K562 (cell line): ENCODE measurements around the gene RNF215. TPM values are rescaled to one million over a fixed set of nuclear protein-coding genes. Genes with fewer than 3 reads are reported as not detected.
A peak's percentile ranks its signal among the peaks of the same experiment; 100 is the strongest.

Experiments
- CHD2 ChIP-seq: IDR thresholded peaks from 2 replicates; pipeline ENCODE4 v1.6.1; 2011; ENCODE audit warnings: low read depth, low read length
- ESRRA ChIP-seq: fragments of 450-650 bp; IDR thresholded peaks from 2 replicates; pipeline ENCODE4 v1.6.1; 2014; ENCODE audit warnings: low read depth, mild to moderate bottlenecking, moderate library complexity, borderline replicate concordance
- NFYB ChIP-seq: IDR thresholded peaks from 2 replicates; pipeline ENCODE4 v1.6.1; 2011; ENCODE audit warnings: mild to moderate bottlenecking, moderate library complexity; ENCODE audit not compliant: insufficient read length; ENCODE audit errors: extremely low read depth
- PHF21A ChIP-seq: fragments of 450-650 bp; IDR thresholded peaks from 2 replicates; pipeline ENCODE4 v1.6.1; 2017; ENCODE audit warnings: low read depth, borderline replicate concordance
- POLR2A ChIP-seq: fragments of 450-650 bp; conservative IDR thresholded peaks from 2 replicates; pipeline ENCODE4 v1.6.1; 2016
- PPARD ChIP-seq: fragments of 250-450 bp; sonication (Bioruptor Pico); IDR thresholded peaks from 2 replicates; pipeline ENCODE4 v1.8.0; 2022; ENCODE audit warnings: inconsistent platforms, mild to moderate bottlenecking, moderate library complexity
- PYGO2 ChIP-seq: fragments of 450-650 bp; IDR thresholded peaks from 2 replicates; pipeline ENCODE4 v1.6.1; 2016; ENCODE audit warnings: mild to moderate bottlenecking, missing genetic modification characterization, moderate library complexity, missing compliant biosample characterization
- ZFPM2 ChIP-seq: fragments of 250-450 bp; sonication (Bioruptor Pico); IDR thresholded peaks from 2 replicates; pipeline ENCODE4 v1.5.1; 2022; ENCODE audit warnings: mild to moderate bottlenecking
- ZNF124 ChIP-seq: sonication (generic); formaldehyde crosslinking; IDR thresholded peaks from 2 replicates; pipeline ENCODE4 v1.8.1; 2022; ENCODE audit warnings: missing genetic modification reagents
- ZNF41 ChIP-seq: fragments of 250-450 bp; sonication (Bioruptor Pico); conservative IDR thresholded peaks from 2 replicates; pipeline ENCODE4 v1.4.0; 2020; ENCODE audit warnings: mild to moderate bottlenecking
- ZNF766 ChIP-seq: fragments of 200-800 bp; sonication (Bioruptor generic); conservative IDR thresholded peaks from 2 replicates; pipeline ENCODE4 v1.6.1; 2016; ENCODE audit warnings: missing genetic modification characterization, missing compliant biosample characterization
- polyA plus RNA-seq, 8 experiments: library from polyadenylated mRNA; depleted of rRNA in 4 of 8; stranded (reverse) in 5 of 8; unstranded in 3 of 8; fragments of >200 nt; fragmentation: Nextera tagmentation in 2 of 8; fragmentation: Illumina TruSeq in 1 of 8; extraction: Ambion mirVana in 2 of 8; extraction: Trizol in 1 of 8; gene quantifications; 2 replicates each; pipeline versions ENCODE4 v1.2.1 to v1.2.3, GENCODE V29; 2011 to 2014; ENCODE audit warnings: inconsistent platforms in 1 of 8, missing spikeins in 1 of 8
- total RNA-seq, 7 experiments: library from RNA; depleted of rRNA in 6 of 7; stranded (reverse); fragments of >200 nt in 6 of 7; fragmentation: Illumina TruSeq in 2 of 7; extraction: Trizol in 2 of 7; gene quantifications; 2 replicates each; pipeline versions ENCODE4 v1.2.1 to v1.2.3, GENCODE V29; 2011 to 2021; ENCODE audit warnings: low replicate concordance in 1 of 7
- TF ChIP-seq, protein P1 (sequence below), 3 experiments: fragments of 200-800 bp in 1 of 3; fragments of 250-450 bp in 1 of 3; fragments of 450-650 bp in 1 of 3; sonication (Bioruptor Pico) in 1 of 3; sonication (Bioruptor generic) in 1 of 3; formaldehyde crosslinking in 1 of 3; IDR thresholded peaks; 2 replicates each; pipeline versions ENCODE4 v1.6.1 to v1.8.0; 2016 to 2022; ENCODE audit warnings: mild to moderate bottlenecking in 2 of 3, missing genetic modification characterization in 2 of 3, missing compliant biosample characterization in 1 of 3, moderate library complexity in 1 of 3
- TF ChIP-seq, protein P2 (sequence below), 2 experiments: fragments of 250-450 bp in 1 of 2; fragments of 450-650 bp in 1 of 2; sonication (Bioruptor Pico) in 1 of 2; IDR thresholded peaks; 2 replicates each; pipeline versions ENCODE4 v1.6.1 to v1.8.0; 2016 to 2021; ENCODE audit warnings: mild to moderate bottlenecking in 2 of 2, moderate library complexity in 2 of 2, missing compliant biosample characterization in 1 of 2, missing genetic modification characterization in 1 of 2
- TF ChIP-seq, protein P3 (sequence below): sonication (generic); formaldehyde crosslinking; IDR thresholded peaks from 2 replicates; pipeline ENCODE4 v1.9.0; 2022; ENCODE audit warnings: mild to moderate bottlenecking, missing genetic modification reagents
- TF ChIP-seq, protein P4 (sequence below): IDR thresholded peaks from 2 replicates; pipeline ENCODE4 v1.6.1; 2016; ENCODE audit warnings: missing genetic modification characterization, missing compliant biosample characterization
- TF ChIP-seq, protein P5 (sequence below): fragments of 450-650 bp; formaldehyde crosslinking; IDR thresholded peaks from 2 replicates; pipeline ENCODE4 v1.4.0; 2022; ENCODE audit warnings: mild to moderate bottlenecking, moderate library complexity
- TF ChIP-seq, protein P6 (sequence below): fragments of 450-650 bp; IDR thresholded peaks from 2 replicates; pipeline ENCODE4 v1.6.1; 2016; ENCODE audit warnings: antibody characterized with exemption

Gene RNF215
- total and polyA plus RNA-seq, 9 of the 15 experiments (the other 6 are each of a cell fraction or from before 2014, with no cell fraction given) = 0.08 to 9.8 (median 2.7) TPM

DNA sequence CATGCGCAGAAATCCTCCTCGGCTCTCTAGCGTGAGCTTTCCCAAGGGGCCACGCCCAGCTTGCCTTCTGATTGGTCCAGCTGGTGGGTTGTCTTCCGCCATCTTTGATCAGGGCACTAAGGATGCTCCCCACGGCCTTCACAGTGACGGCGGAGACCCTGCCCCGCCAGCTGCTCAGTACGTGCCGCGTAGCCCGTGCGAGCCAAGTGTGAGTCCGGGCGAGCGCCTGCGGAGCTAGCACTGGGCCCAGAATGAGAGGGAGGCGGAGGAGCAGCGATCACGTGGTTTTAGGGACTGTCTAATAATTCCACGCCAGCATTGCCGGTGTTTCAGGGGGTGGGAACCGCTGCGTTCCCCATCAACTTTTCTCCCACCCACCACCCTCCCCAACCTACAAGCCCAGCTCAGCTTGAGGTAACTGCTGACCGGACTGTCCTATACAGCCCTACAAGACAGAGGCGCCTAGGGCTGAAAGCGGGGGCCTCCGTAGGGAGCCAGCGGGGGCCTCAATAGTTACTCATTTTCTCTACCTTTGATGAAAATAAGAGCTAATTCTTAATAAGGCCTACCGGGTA lies 36.8 kb upstream of the RNF215 start (continued):
- TF ChIP-seq, protein P1, sequence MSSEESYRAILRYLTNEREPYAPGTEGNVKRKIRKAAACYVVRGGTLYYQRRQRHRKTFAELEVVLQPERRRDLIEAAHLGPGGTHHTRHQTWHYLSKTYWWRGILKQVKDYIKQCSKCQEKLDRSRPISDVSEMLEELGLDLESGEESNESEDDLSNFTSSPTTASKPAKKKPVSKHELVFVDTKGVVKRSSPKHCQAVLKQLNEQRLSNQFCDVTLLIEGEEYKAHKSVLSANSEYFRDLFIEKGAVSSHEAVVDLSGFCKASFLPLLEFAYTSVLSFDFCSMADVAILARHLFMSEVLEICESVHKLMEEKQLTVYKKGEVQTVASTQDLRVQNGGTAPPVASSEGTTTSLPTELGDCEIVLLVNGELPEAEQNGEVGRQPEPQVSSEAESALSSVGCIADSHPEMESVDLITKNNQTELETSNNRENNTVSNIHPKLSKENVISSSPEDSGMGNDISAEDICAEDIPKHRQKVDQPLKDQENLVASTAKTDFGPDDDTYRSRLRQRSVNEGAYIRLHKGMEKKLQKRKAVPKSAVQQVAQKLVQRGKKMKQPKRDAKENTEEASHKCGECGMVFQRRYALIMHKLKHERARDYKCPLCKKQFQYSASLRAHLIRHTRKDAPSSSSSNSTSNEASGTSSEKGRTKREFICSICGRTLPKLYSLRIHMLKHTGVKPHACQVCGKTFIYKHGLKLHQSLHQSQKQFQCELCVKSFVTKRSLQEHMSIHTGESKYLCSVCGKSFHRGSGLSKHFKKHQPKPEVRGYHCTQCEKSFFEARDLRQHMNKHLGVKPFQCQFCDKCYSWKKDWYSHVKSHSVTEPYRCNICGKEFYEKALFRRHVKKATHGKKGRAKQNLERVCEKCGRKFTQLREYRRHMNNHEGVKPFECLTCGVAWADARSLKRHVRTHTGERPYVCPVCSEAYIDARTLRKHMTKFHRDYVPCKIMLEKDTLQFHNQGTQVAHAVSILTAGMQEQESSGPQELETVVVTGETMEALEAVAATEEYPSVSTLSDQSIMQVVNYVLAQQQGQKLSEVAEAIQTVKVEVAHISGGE (CRISPR knock-in tag; IDR thresholded peaks at IDR 0.05) = peak in 1 of 3 experiments; percentile 78; a peak in 2 of 6 replicates
- TF ChIP-seq PHF21A (no peak; the same call in 1 of the 2 replicates), NFYB (peak; percentile 57), ZNF124 (CRISPR knock-in tag) (no peak), ZFPM2 (no peak), CHD2 (no peak), ZNF41 (CRISPR knock-in tag) (no peak), ZNF766 (CRISPR knock-in tag) (no peak), PYGO2 (no peak), ESRRA (peak; percentile 28; the same call in 1 of the 2 replicates), PPARD (CRISPR knock-in tag) (no peak), POLR2A (peak; percentile 29; the same call in 1 of the 2 replicates)
- TF ChIP-seq, protein P2, sequence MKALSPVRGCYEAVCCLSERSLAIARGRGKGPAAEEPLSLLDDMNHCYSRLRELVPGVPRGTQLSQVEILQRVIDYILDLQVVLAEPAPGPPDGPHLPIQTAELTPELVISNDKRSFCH (CRISPR knock-in tag; IDR thresholded peaks at IDR 0.05) = no peak
- TF ChIP-seq, protein P2 (tag; IDR thresholded peaks at IDR 0.05) = no peak
- TF ChIP-seq, protein P3, sequence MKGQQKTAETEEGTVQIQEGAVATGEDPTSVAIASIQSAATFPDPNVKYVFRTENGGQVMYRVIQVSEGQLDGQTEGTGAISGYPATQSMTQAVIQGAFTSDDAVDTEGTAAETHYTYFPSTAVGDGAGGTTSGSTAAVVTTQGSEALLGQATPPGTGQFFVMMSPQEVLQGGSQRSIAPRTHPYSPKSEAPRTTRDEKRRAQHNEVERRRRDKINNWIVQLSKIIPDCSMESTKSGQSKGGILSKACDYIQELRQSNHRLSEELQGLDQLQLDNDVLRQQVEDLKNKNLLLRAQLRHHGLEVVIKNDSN (CRISPR knock-in tag) = peak; percentile 94
- TF ChIP-seq, protein P4, sequence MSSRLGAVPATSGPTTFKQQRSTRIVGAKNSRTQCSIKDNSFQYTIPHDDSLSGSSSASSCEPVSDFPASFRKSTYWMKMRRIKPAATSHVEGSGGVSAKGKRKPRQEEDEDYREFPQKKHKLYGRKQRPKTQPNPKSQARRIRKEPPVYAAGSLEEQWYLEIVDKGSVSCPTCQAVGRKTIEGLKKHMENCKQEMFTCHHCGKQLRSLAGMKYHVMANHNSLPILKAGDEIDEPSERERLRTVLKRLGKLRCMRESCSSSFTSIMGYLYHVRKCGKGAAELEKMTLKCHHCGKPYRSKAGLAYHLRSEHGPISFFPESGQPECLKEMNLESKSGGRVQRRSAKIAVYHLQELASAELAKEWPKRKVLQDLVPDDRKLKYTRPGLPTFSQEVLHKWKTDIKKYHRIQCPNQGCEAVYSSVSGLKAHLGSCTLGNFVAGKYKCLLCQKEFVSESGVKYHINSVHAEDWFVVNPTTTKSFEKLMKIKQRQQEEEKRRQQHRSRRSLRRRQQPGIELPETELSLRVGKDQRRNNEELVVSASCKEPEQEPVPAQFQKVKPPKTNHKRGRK = no peak
- TF ChIP-seq, protein P5, sequence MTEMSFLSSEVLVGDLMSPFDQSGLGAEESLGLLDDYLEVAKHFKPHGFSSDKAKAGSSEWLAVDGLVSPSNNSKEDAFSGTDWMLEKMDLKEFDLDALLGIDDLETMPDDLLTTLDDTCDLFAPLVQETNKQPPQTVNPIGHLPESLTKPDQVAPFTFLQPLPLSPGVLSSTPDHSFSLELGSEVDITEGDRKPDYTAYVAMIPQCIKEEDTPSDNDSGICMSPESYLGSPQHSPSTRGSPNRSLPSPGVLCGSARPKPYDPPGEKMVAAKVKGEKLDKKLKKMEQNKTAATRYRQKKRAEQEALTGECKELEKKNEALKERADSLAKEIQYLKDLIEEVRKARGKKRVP = no peak
- TF ChIP-seq, protein P6, sequence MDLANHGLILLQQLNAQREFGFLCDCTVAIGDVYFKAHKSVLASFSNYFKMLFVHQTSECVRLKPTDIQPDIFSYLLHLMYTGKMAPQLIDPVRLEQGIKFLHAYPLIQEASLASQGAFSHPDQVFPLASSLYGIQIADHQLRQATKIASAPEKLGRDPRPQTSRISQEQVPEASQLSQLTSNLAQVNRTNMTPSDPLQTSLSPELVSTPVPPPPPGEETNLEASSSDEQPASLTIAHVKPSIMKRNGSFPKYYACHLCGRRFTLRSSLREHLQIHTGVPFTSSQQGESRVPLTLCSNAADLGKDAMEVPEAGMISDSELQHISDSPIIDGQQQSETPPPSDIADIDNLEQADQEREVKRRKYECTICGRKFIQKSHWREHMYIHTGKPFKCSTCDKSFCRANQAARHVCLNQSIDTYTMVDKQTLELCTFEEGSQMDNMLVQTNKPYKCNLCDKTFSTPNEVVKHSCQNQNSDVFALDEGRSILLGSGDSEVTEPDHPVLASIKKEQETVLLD = peak; percentile 96
